ENCODE results near the gene PASK.

PASK gene

GRCh38 chr2:241064008-241064801, 85.1 kb downstream of the PASK start:
- no peak for DNase-seq (ENCODE audit: low read depth)

- no peak for DNase-seq (ENCODE audit: low read depth)
Observed at GRCh38 chr2:241063587-241063986, 85.7 kb downstream of the PASK start.

GRCh38 chr2:241063093-241063551, 86.2 kb downstream of the PASK start:
- no peak for DNase-seq (ENCODE audit: low read depth)

- no peak for DNase-seq (ENCODE audit: low read depth)
Observed at GRCh38 chr2:241062389-241063092, 86.7 kb downstream of the PASK start.

GRCh38 chr2:241061275-241061674, 88.0 kb downstream of the PASK start:
- DNase-seq (ENCODE audit: low read depth), result no peak

Data from ELR (cell line).